CD4-positive, CD25-positive, alpha-beta regulatory T cell (primary cell): Measurements from ENCODE around the gene AREL1. TPM values are rescaled to one million over a fixed set of nuclear protein-coding genes. Genes with fewer than 3 reads are reported as not detected.
A peak's percentile ranks its signal among the peaks of the same experiment; 100 is the strongest.

Experiments used
- ATAC-seq, 2 donors: fragments of 150-1000 bp; cut with Tn5 transposase; one replicate each; pipeline ENCODE4 v1.10.0; 2021; ENCODE audit warnings: low read depth in 2 of 2, moderate number of reproducible peaks in 2 of 2, moderate library complexity in 1 of 2
- DNase-seq, 3 donors: peaks; one replicate each; pipeline versions ENCODE4 v3.0.0 to v3.0.0-alpha.2; 2012 to 2022; ENCODE audit warnings: mixed read lengths in 1 of 3
- H3K27ac ChIP-seq: one replicate; pipeline ENCODE4 v1.7.0; 2013; ENCODE audit warnings: mild to moderate bottlenecking, low read length; ENCODE audit not compliant: insufficient read depth, poor library complexity, severe bottlenecking
- H3K27me3 ChIP-seq: one replicate; pipeline ENCODE4 v1.7.0; 2013; ENCODE audit warnings: low read length; ENCODE audit not compliant: control insufficient read depth, insufficient read depth
- H3K36me3 ChIP-seq: one replicate; pipeline ENCODE4 v1.7.0; 2013; ENCODE audit warnings: mild to moderate bottlenecking, low read length, moderate library complexity; ENCODE audit not compliant: control insufficient read depth, insufficient read depth
- H3K4me1 ChIP-seq: 2 replicates; pipeline ENCODE4 v1.7.0; 2013; ENCODE audit warnings: mild to moderate bottlenecking, low read length; ENCODE audit not compliant: insufficient read depth, control insufficient read depth, poor library complexity, severe bottlenecking
- H3K4me3 ChIP-seq: one replicate; pipeline ENCODE4 v1.7.0; 2013; ENCODE audit warnings: low read depth, mild to moderate bottlenecking, low read length, moderate library complexity
- H3K9me3 ChIP-seq, 2 experiments: 1 replicate in 1 of 2; 2 replicates in 1 of 2; pipeline ENCODE4 v1.7.0; 2013; ENCODE audit warnings: low read length in 2 of 2, mild to moderate bottlenecking in 1 of 2, moderate library complexity in 1 of 2; ENCODE audit not compliant: control insufficient read depth in 2 of 2
- H3K27ac Mint-ChIP-seq, 3 donors: one replicate each; pipeline ENCODE4 v1.8.0; 2020 to 2022; ENCODE audit warnings: mild to moderate bottlenecking in 3 of 3, mixed read lengths in 3 of 3, moderate library complexity in 2 of 3
- H3K27me3 Mint-ChIP-seq: one replicate; pipeline ENCODE4 v1.8.0; 2022; ENCODE audit warnings: mild to moderate bottlenecking, mixed read lengths
- H3K36me3 Mint-ChIP-seq: one replicate; pipeline ENCODE4 v1.8.0; 2020; ENCODE audit warnings: mixed read lengths
- H3K4me1 Mint-ChIP-seq, 4 donors: one replicate each; pipeline ENCODE4 v1.8.0; 2020 to 2022; ENCODE audit warnings: mixed read lengths in 4 of 4, mild to moderate bottlenecking in 1 of 4
- H3K4me3 Mint-ChIP-seq, 4 donors: one replicate each; pipeline ENCODE4 v1.8.0; 2020 to 2022; ENCODE audit warnings: mild to moderate bottlenecking in 4 of 4, mixed read lengths in 4 of 4, moderate library complexity in 3 of 4
- H3K9me3 Mint-ChIP-seq, 7 donors: one replicate each; pipeline ENCODE4 v1.8.0; 2020 to 2022; ENCODE audit warnings: mixed read lengths in 7 of 7, mild to moderate bottlenecking in 3 of 7, moderate library complexity in 2 of 7
- polyA plus RNA-seq, 4 donors: library from polyadenylated mRNA; unstranded; fragments of 300-500 nt; fragmentation: Illumina TruSeq; gene quantifications; one replicate each; pipeline ENCODE4 v1.2.3, GENCODE V29; 2021
- total RNA-seq: library from RNA; stranded (reverse); gene quantifications from one replicate; pipeline ENCODE4 v1.2.3, GENCODE V29; 2022

The AREL1 gene
- total and polyA plus RNA-seq, 5 donors from 2014 or later: 18.3 to 47.0 (median 22.2) TPM

DNA sequence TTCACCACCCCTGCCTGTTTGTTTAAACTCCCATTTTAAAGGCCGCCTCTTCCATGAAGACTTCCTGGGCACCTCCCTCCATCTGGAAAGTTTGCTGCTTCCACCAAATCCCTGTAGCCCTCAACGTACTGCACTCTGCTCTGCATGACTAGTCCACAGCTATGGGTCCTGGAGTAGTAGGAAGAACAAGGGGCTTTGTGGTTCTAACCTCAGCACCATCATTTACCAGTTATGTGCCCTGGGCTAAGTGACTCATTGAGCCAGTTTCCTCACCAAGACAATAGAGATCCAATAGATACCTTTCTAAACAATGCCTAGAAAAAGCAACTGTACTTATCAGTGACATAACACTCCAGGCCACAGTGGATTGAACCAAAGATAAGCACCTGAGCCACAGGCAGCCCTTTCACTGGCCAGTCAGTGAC lies 92.4 kb downstream of the AREL1 start:
- no peak for DNase-seq
- peak overlapping the region in 2 of 3 donors; percentile 83 to 87 for H3K27ac Mint-ChIP-seq
- Histone ChIP-seq H3K36me3 (no peaks in the 10 kb centered on the region), H3K27ac (no peak overlapping the region), H3K4me3 (no peak overlapping the region), H3K4me1 (peaks cover 23% of the 10 kb centered on the region), H3K27me3 (no peaks in the 10 kb centered on the region), H3K9me3 (no peaks in the 10 kb centered on the region)
- peaks cover 0 to 2% (median 0%) of the 10 kb centered on the region in 7 donors for H3K9me3 Mint-ChIP-seq
- H3K36me3 Mint-ChIP-seq: peaks cover 5% of the 10 kb centered on the region
- ATAC-seq: peak in 1 of 2 donors; percentile 23
- H3K27me3 Mint-ChIP-seq: peaks cover 10% of the 10 kb centered on the region
- H3K4me1 Mint-ChIP-seq: peaks cover 0 to 48% (median 35%) of the 10 kb centered on the region in 4 donors
- H3K4me3 Mint-ChIP-seq: peak overlapping the region in 1 of 4 donors; percentile 19

- H3K9me3 Mint-ChIP-seq: peaks cover 0 to 2% (median 0%) of the 10 kb centered on the region in 7 donors
- Histone ChIP-seq H3K9me3 (no peaks in the 10 kb centered on the region), H3K27ac (no peak overlapping the region), H3K27me3 (no peaks in the 10 kb centered on the region), H3K4me1 (peaks cover 23% of the 10 kb centered on the region), H3K4me3 (no peak overlapping the region), H3K36me3 (no peaks in the 10 kb centered on the region)
- DNase-seq (no peak), ATAC-seq (no peak)
- peaks cover 0 to 53% (median 41%) of the 10 kb centered on the region in 4 donors for H3K4me1 Mint-ChIP-seq
- H3K27ac Mint-ChIP-seq: peak overlapping the region; percentile 24 to 87 (median 83)
- peaks cover 5% of the 10 kb centered on the region for H3K36me3 Mint-ChIP-seq
- H3K4me3 Mint-ChIP-seq: peak overlapping the region in 1 of 4 donors; percentile 38
- H3K27me3 Mint-ChIP-seq: peaks cover 10% of the 10 kb centered on the region
Measured at GRCh38 chr14:74619672-74620131, 93.2 kb downstream of the AREL1 start.

DNA sequence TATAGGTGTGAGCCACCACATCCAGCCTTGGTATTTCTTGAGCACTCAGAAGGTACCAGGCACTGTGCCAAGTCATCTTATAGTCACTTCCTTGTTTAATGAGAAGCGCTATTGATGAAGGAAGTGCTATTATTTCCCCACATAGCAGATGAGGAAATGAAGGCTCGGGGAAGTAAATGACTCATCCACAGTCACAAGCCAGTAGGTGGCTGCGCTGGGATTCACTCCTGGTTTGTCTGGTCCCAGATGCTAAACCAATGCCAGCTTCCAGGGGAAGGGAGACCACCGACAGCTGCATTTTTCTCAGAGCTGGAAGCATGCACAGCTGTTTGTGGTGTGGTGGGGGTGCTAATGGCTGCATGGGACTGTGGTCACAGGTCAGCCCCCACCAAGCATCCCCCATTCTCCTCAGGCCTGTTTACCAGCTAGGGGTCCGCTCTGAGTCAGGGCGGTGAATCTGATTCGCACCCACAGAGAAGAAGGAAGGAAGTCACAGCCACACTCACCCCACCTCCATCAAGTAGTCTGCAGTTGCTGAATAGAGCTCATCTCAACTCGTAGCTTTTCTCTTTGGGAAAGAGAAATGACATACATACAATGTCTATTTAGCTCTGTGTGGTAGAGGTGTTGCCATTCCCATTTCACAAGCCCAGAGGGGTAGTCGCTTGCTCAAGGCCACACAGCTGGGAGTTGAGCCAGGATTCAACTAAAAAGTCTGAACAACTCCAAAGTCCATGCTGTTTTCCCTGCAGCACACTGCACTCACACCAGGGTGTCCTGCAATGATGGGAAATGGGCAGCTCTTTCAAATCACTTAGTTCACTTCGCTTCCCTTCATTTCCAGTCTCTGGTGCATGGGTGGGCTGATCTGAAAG lies 94.6 kb downstream of the AREL1 start:
- Histone ChIP-seq H3K4me3 (peak overlapping the region; percentile 74), H3K27ac (peak overlapping the region; percentile 80), H3K27me3 (no peaks in the 10 kb centered on the region), H3K36me3 (no peaks in the 10 kb centered on the region), H3K9me3 (no peaks in the 10 kb centered on the region), H3K4me1 (peaks cover 23% of the 10 kb centered on the region)
- Mint-ChIP-seq H3K36me3 (no peaks in the 10 kb centered on the region), H3K9me3 (peaks cover 0 to 2% (median 0%) of the 10 kb centered on the region in 7 donors), H3K4me1 (peaks cover 0 to 67% (median 49%) of the 10 kb centered on the region in 4 donors), H3K4me3 (peak overlapping the region; percentile 66 to 86 (median 82)), H3K27me3 (peaks cover 10% of the 10 kb centered on the region), H3K27ac (peak overlapping the region; percentile 83 to 97 (median 95))
- DNase-seq (peak; percentile 31 to 86 (median 63)), ATAC-seq (peak; percentile 84 to 86)

DNA sequence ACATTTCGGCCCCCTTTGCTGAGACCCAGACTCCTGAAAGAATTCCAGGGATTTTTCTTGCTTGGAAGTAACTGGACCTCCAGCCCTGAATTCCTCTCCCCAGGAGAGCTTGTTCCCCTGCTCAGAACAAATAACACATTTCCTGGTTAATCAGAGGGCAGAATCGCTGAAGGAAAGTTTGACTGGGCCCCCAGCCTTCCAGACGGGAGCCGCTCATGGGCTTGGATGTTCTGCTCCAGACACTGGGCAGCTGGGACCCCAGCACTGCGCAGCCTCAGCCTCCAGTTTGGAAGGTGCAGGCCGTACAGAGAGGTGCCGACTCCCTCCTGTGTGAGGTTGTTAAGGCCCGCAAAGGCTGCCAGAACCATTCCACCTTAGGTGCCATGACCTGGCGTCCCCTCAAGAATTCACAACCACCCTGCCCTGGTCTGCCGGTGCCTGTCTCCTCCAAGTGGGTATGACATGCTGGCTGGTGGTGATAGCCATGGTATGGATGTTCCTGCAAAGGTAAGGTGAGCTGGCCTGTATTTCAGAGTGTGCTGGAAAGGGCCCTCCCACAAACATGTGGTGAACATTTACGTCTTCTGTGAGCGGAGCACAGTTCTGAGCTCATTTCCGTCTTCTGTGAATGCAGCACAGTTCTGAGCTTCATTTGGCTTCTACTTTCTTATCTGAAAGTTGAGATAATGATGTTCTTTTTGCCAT lies 95.7 kb downstream of the AREL1 start:
- Histone ChIP-seq H3K4me1 (peaks cover 31% of the 10 kb centered on the region), H3K4me3 (no peak overlapping the region), H3K27me3 (no peaks in the 10 kb centered on the region), H3K36me3 (no peaks in the 10 kb centered on the region), H3K27ac (no peak overlapping the region), H3K9me3 (no peaks in the 10 kb centered on the region)
- Mint-ChIP-seq H3K27ac (no peak overlapping the region), H3K36me3 (no peaks in the 10 kb centered on the region), H3K4me3 (peak overlapping the region in 2 of 4 donors; percentile 67 to 82), H3K27me3 (peaks cover 10% of the 10 kb centered on the region), H3K9me3 (peaks cover 0 to 2% (median 0%) of the 10 kb centered on the region in 7 donors), H3K4me1 (peaks cover 0 to 68% (median 49%) of the 10 kb centered on the region in 4 donors)
- DNase-seq (peak in 1 of 3 donors; percentile 13), ATAC-seq (no peak)

GRCh38 chr14:74616507-74616906 lies 96.4 kb downstream of the AREL1 start:
- H3K27ac Mint-ChIP-seq: no peak overlapping the region
- peaks cover 0 to 2% (median 0%) of the 10 kb centered on the region in 7 donors for H3K9me3 Mint-ChIP-seq
- no peak overlapping the region for H3K4me3 ChIP-seq
- H3K9me3 ChIP-seq: no peaks in the 10 kb centered on the region
- H3K4me1 Mint-ChIP-seq: peaks cover 0 to 68% (median 49%) of the 10 kb centered on the region in 4 donors
- ATAC-seq (no peak), DNase-seq (no peak)
- H3K36me3 ChIP-seq: no peaks in the 10 kb centered on the region
- H3K4me3 Mint-ChIP-seq: peak overlapping the region in 1 of 4 donors; percentile 67
- H3K36me3 Mint-ChIP-seq: no peaks in the 10 kb centered on the region
- no peaks in the 10 kb centered on the region for H3K27me3 ChIP-seq
- no peak overlapping the region for H3K27ac ChIP-seq
- H3K27me3 Mint-ChIP-seq: peaks cover 10% of the 10 kb centered on the region
- peaks cover 37% of the 10 kb centered on the region for H3K4me1 ChIP-seq

- Histone ChIP-seq H3K9me3 (no peaks in the 10 kb centered on the region), H3K4me1 (peaks cover 41% of the 10 kb centered on the region), H3K4me3 (no peak overlapping the region), H3K27me3 (no peaks in the 10 kb centered on the region), H3K27ac (no peak overlapping the region), H3K36me3 (no peaks in the 10 kb centered on the region)
- Mint-ChIP-seq H3K9me3 (peaks cover 0 to 2% (median 0%) of the 10 kb centered on the region in 7 donors), H3K4me1 (peaks cover 0 to 63% (median 49%) of the 10 kb centered on the region in 4 donors), H3K4me3 (peak overlapping the region in 2 of 4 donors; percentile 67 to 68), H3K36me3 (no peaks in the 10 kb centered on the region), H3K27me3 (peaks cover 10% of the 10 kb centered on the region), H3K27ac (peak overlapping the region in 1 of 3 donors; percentile 41)
- ATAC-seq (no peak), DNase-seq (no peak)
Measured at GRCh38 chr14:74615735-74616134, 97.1 kb downstream of the AREL1 start.
